IMR-90 (cell line): ENCODE results near the gene DENND1B. TPM values are rescaled to one million over a fixed set of nuclear protein-coding genes. Genes with fewer than 3 reads are reported as not detected.

Source experiments
- ATAC-seq: fragments of 200-7000 bp; cut with Tn5 transposase; 2 replicates; pipeline ENCODE4 v1.9.1; 2020; ENCODE audit warnings: low read depth, mild to moderate bottlenecking, moderate library complexity
- BruUV-seq: library from RNA; stranded (reverse); fragments of 400-500 nt; replicated peaks from 2 replicates; lab custom pipeline; 2021; lab: Mats Ljungman, UMichigan
- CTCF ChIA-PET: fragments of 300-600 bp; formaldehyde crosslinking; extraction: SDS; loops from one replicate; lab custom pipeline; 2021; ENCODE audit warnings: antibody characterized with exemption; lab: Yijun Ruan, JAX
- POLR2A ChIA-PET: fragments of 300-600 bp; sonication (Branson Sonifier 250); formaldehyde crosslinking; loops from one replicate; lab custom pipeline; 2022; ENCODE audit warnings: antibody characterized with exemption; ENCODE audit not compliant: unreplicated experiment; lab: Charles Lee
- DNase-seq: peaks from one replicate; pipeline ENCODE4 v3.0.0; 2013
- H2AFZ ChIP-seq: replicated peaks from 2 replicates; pipeline ENCODE3; 2013; ENCODE audit warnings: low read length, mild to moderate bottlenecking; ENCODE audit not compliant: poor library complexity
- H2AK5ac ChIP-seq: 2 replicates; pipeline ENCODE4 v1.6.1; 2013; ENCODE audit warnings: low read depth, low read length, inconsistent platforms
- H2AK9ac ChIP-seq: replicated peaks from 2 replicates; pipeline ENCODE3; 2013; ENCODE audit warnings: mild to moderate bottlenecking, low read depth, low read length, moderate library complexity; ENCODE audit not compliant: poor library complexity
- H2BK120ac ChIP-seq: 2 replicates; pipeline ENCODE4 v1.6.1; 2013; ENCODE audit warnings: low read depth, low read length, inconsistent platforms
- H2BK15ac ChIP-seq: 3 replicates; pipeline ENCODE4 v1.6.1; 2013; ENCODE audit warnings: low read depth, low read length, inconsistent platforms
- H2BK20ac ChIP-seq: 2 replicates; pipeline ENCODE4 v1.6.1; 2013; ENCODE audit warnings: low read depth, mild to moderate bottlenecking, inconsistent platforms, low read length, moderate library complexity
- H2BK5ac ChIP-seq: 2 replicates; pipeline ENCODE4 v1.6.1; 2013; ENCODE audit warnings: mild to moderate bottlenecking, low read depth, low read length, inconsistent platforms; ENCODE audit not compliant: poor library complexity, severe bottlenecking
- H3K14ac ChIP-seq: replicated peaks from 2 replicates; pipeline ENCODE4 v1.6.1; 2013; ENCODE audit warnings: low read depth, low read length, inconsistent platforms
- H3K18ac ChIP-seq: 2 replicates; pipeline ENCODE4 v1.6.1; 2013; ENCODE audit warnings: low read depth, low read length, control low read depth
- H3K23ac ChIP-seq: 2 replicates; pipeline ENCODE4 v1.6.1; 2013; ENCODE audit warnings: low read depth, low read length, inconsistent platforms
- H3K27ac ChIP-seq: 2 replicates; pipeline ENCODE4 v1.5.1; 2013; ENCODE audit warnings: mild to moderate bottlenecking, control low read depth, low read length; ENCODE audit not compliant: insufficient read depth
- H3K27me3 ChIP-seq: 2 replicates; pipeline ENCODE4 v1.6.1; 2013; ENCODE audit warnings: low read length; ENCODE audit not compliant: control insufficient read depth, insufficient read depth
- H3K36me3 ChIP-seq: 2 replicates; pipeline ENCODE4 v1.6.1; 2013; ENCODE audit warnings: low read length, mixed read lengths; ENCODE audit not compliant: control insufficient read depth, insufficient read depth
- H3K4ac ChIP-seq: 2 replicates; pipeline ENCODE4 v1.6.1; 2013; ENCODE audit warnings: low read depth, low read length, inconsistent platforms
- H3K4me1 ChIP-seq: 2 replicates; pipeline ENCODE4 v1.6.1; 2013; ENCODE audit warnings: low read length, mixed read lengths; ENCODE audit not compliant: control insufficient read depth, insufficient read depth
- H3K4me2 ChIP-seq: 2 replicates; pipeline ENCODE4 v1.6.1; 2013; ENCODE audit warnings: low read depth, mild to moderate bottlenecking, control low read depth, low read length, moderate library complexity
- H3K4me3 ChIP-seq: 2 replicates; pipeline ENCODE4 v1.5.1; 2013; ENCODE audit warnings: low read depth, mild to moderate bottlenecking, control low read depth, low read length, moderate library complexity; ENCODE audit not compliant: insufficient read depth
- H3K56ac ChIP-seq: 2 replicates; pipeline ENCODE4 v1.6.1; 2013; ENCODE audit warnings: low read length, inconsistent platforms; ENCODE audit not compliant: insufficient read depth; ENCODE audit errors: extremely low read depth
- H3K79me1 ChIP-seq, 2 experiments: 2 replicates each; pipeline ENCODE4 v1.6.1; 2013; ENCODE audit warnings: low read length in 2 of 2, inconsistent platforms in 1 of 2, low read depth in 1 of 2
- H3K9ac ChIP-seq: 2 replicates; pipeline ENCODE4 v1.6.1; 2013; ENCODE audit warnings: low read depth, low read length, control low read depth
- H3K9me1 ChIP-seq: 2 replicates; pipeline ENCODE4 v1.6.1; 2013; ENCODE audit warnings: low read length, inconsistent platforms; ENCODE audit not compliant: insufficient read depth
- H3K9me3 ChIP-seq: 2 replicates; pipeline ENCODE4 v1.6.1; 2013; ENCODE audit warnings: low read length; ENCODE audit not compliant: control insufficient read depth, insufficient read depth
- H4K20me1 ChIP-seq: 2 replicates; pipeline ENCODE4 v1.6.1; 2013; ENCODE audit warnings: low read length, inconsistent platforms; ENCODE audit not compliant: insufficient read depth
- H4K5ac ChIP-seq: 2 replicates; pipeline ENCODE4 v1.6.1; 2013; ENCODE audit warnings: mild to moderate bottlenecking, low read depth, low read length, control low read depth
- H4K8ac ChIP-seq, 2 experiments: 2 replicates each; pipeline ENCODE4 v1.6.1; 2013; ENCODE audit warnings: low read depth in 2 of 2, low read length in 2 of 2, control low read depth in 1 of 2, inconsistent platforms in 1 of 2
- H4K91ac ChIP-seq: 2 replicates; pipeline ENCODE4 v1.6.1; 2013; ENCODE audit warnings: low read depth, low read length, inconsistent platforms; ENCODE audit not compliant: insufficient read depth
- BHLHE40 ChIP-seq: fragments of 150-350 bp; IDR thresholded peaks from 2 replicates; pipeline ENCODE4 v1.6.1; 2016; ENCODE audit warnings: mild to moderate bottlenecking, low read depth, low read length
- CHD1 ChIP-seq: IDR thresholded peaks from 2 replicates; pipeline ENCODE4 v1.6.1; 2012; ENCODE audit warnings: low read depth, low read length, improper control_type of control experiment
- FOS ChIP-seq: fragments of 150-350 bp; IDR thresholded peaks from 2 replicates; pipeline ENCODE4 v1.6.1; 2016; ENCODE audit warnings: low read depth, low read length
- MAFK ChIP-seq: IDR thresholded peaks from 2 replicates; pipeline ENCODE4 v1.6.1; 2012; ENCODE audit warnings: low read depth, low read length, improper control_type of control experiment
- MAZ ChIP-seq: IDR thresholded peaks from 2 replicates; pipeline ENCODE4 v1.6.1; 2012; ENCODE audit warnings: low read depth, mild to moderate bottlenecking, low read length, improper control_type of control experiment, moderate library complexity, borderline replicate concordance
- MXI1 ChIP-seq: IDR thresholded peaks from 2 replicates; pipeline ENCODE4 v1.6.1; 2012; ENCODE audit warnings: low read depth, mild to moderate bottlenecking, low read length, moderate library complexity, borderline replicate concordance
- NFE2L2 ChIP-seq: fragments of 150-350 bp; IDR thresholded peaks from 2 replicates; pipeline ENCODE4 v1.6.1; 2016; ENCODE audit warnings: low read depth, mild to moderate bottlenecking, low read length
- RAD21 ChIP-seq: IDR thresholded peaks from 2 replicates; pipeline ENCODE4 v1.6.1; 2012; ENCODE audit warnings: low read length, improper control_type of control experiment
- RCOR1 ChIP-seq: IDR thresholded peaks from 2 replicates; pipeline ENCODE4 v1.6.1; 2012; ENCODE audit warnings: mild to moderate bottlenecking, low read length, improper control_type of control experiment; ENCODE audit not compliant: insufficient replicate concordance
- RFX5 ChIP-seq: IDR thresholded peaks from 2 replicates; pipeline ENCODE4 v1.8.0; 2012; ENCODE audit warnings: low read depth, mild to moderate bottlenecking, low read length, moderate library complexity
- SMC3 ChIP-seq: fragments of 150-350 bp; IDR thresholded peaks from 2 replicates; pipeline ENCODE4 v1.6.1; 2016; ENCODE audit warnings: low read depth, mild to moderate bottlenecking, antibody characterized with exemption, low read length, moderate library complexity
- WGBS, 2 experiments: methylation state at CpG; one replicate each; pipeline versions ENCODE4 v1.1.5 to v1.1.7; 2013; ENCODE audit warnings: missing lambda C conversion rate in 2 of 2; ENCODE audit not compliant: insufficient read length in 1 of 2; ENCODE audit errors: extremely low coverage in 2 of 2; 5-methylcytosine and 5-hydroxymethylcytosine counted together
- dilution Hi-C: fragments of 300-500 bp; cut with HindIII; formaldehyde crosslinking; loops from one replicate; pipeline ENCODE4 v1.14.3; 2018; ENCODE audit warnings: low sequenced_read_pairs; ENCODE audit not compliant: unreplicated experiment
- in situ Hi-C: fragments of 300-500 bp; cut with MboI; formaldehyde crosslinking; loops from 3 replicates; pipeline ENCODE4 v1.14.3; 2019; ENCODE audit warnings: low sequenced_read_pairs, inconsistent platforms, mixed read lengths
- intact Hi-C: fragments of 100-400 bp; cut with micrococcal nuclease; formaldehyde crosslinking; loops from 2 replicates; pipeline ENCODE4 v1.10.0; 2022
- polyA plus RNA-seq, 3 experiments: library from polyadenylated mRNA; depleted of rRNA; stranded (reverse); fragments of >200 nt; gene quantifications; 2 replicates each; pipeline ENCODE4 v1.2.3, GENCODE V29; 2012; ENCODE audit warnings: low replicate concordance in 1 of 3
- total RNA-seq: library from RNA; depleted of rRNA; stranded (reverse); fragments of >200 nt; gene quantifications from 2 replicates; pipeline ENCODE4 v1.2.3, GENCODE V29; 2012
- TF ChIP-seq, protein P1 (sequence below): conservative IDR thresholded peaks from 2 replicates; pipeline ENCODE4 v1.5.1; 2012; ENCODE audit warnings: mild to moderate bottlenecking, low read depth, low read length, improper control_type of control experiment
- TF ChIP-seq, protein P2 (sequence below): fragments of 150-350 bp; IDR thresholded peaks from 2 replicates; pipeline ENCODE4 v1.6.1; 2016; ENCODE audit warnings: low read depth, mild to moderate bottlenecking, low read length, moderate library complexity, borderline replicate concordance

DENND1B gene
- total and polyA plus RNA-seq, 2 of the 4 experiments (the other 2 are of a cell fraction) = 4.0 to 24.2 TPM

DNA sequence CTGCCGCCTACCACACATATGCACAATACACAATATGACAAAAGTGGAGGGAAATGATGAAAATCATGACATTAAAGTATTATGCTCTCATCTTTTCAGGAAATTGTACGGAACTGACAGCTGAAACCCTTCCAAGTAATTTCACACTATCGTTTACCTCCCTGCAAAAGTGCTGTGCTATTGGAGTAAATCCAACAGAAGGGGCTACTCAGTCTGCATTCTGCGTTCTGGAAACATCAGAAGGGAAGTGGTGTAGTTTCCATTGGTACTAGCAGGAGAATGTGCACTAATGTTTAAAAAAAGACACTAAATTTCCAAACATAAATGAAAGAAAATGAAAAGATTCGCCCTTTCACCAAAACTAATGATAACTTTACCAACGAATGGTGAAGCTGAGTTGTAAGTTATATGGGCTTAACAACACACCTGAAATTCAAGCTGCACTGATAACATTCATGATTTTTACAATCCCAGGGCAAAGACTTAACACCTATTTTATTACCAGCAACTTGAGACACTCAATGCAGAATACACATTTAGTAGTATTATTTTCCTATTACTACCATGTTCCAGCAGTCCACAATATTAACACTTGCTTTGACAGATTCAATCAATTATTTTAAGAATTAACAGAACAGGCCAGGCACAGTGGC, 3.2 kb downstream of the DENND1B start (continued):
- TF ChIP-seq NFE2L2 = no peak

DNA sequence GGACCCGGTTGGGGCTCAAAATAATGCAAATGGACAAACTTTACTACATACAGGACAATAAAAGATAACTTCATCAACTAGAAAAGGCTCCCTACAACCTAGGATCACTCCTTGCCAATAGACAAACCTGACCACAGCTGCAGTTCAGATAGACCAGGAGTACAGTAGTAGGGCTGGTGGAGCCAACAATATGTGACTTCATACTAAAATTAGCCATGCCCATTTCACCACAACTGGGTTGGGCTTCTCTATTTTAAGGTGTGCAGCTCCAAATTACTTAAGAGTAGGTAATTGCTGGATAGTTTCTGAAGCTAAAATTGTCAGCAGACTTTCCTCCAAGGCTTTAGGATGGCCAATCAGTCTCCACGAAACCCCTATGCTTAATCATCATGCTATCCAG, 3.9 kb downstream of the DENND1B start:
- no peak overlapping the region for H3K18ac ChIP-seq
- POLR2A ChIA-PET = no interaction called here
- no peak overlapping the region for H3K27ac ChIP-seq
- H3K4me3 ChIP-seq = no peak overlapping the region
- H3K9ac ChIP-seq = no peak overlapping the region
- H4K20me1 ChIP-seq = no peaks in the 10 kb centered on the region
- H2AFZ ChIP-seq = no peak overlapping the region
- H3K14ac ChIP-seq = no peak overlapping the region
- H3K36me3 ChIP-seq = peaks cover 1% of the 10 kb centered on the region; the same call in 1 of the 2 replicates
- no peak overlapping the region for H2AK9ac ChIP-seq
- H3K4me1 ChIP-seq = peaks cover 7% of the 10 kb centered on the region
- no peak overlapping the region for H3K4ac ChIP-seq
- no peak overlapping the region for H3K4me2 ChIP-seq
- H3K9me1 ChIP-seq = peaks cover 11% of the 10 kb centered on the region
- DNase-seq (no peak), ATAC-seq (no peak)
- no peak overlapping the region for H4K91ac ChIP-seq
- no peak overlapping the region for H2BK20ac ChIP-seq
- no peak overlapping the region for H2BK120ac ChIP-seq
- in situ Hi-C loops (no loop called here), intact Hi-C loops (loop anchor here (5.0 kb wide), 1 partner anchor 154 kb away; no protein-coding TSS in a partner anchor), dilution Hi-C loops (no loop called here)
- H2BK5ac ChIP-seq = no peak overlapping the region
- no CpG with 5 or more reads among the region's 2 CpGs for WGBS, 2 experiments
- H3K23ac ChIP-seq = no peak overlapping the region
- CTCF ChIA-PET = interaction anchor here (0.6 kb wide), 1 partner anchor 12 kb away, joined by 5 read pairs; no protein-coding TSS in a partner anchor
- no peak overlapping the region for H3K56ac ChIP-seq
- no TSS peak for BruUV-seq
- H4K8ac ChIP-seq = no peak overlapping the region
- no peak overlapping the region for H2AK5ac ChIP-seq
- peaks cover 21 to 38% of the 10 kb centered on the region in 2 experiments for H3K79me1 ChIP-seq
- H3K27me3 ChIP-seq = no peaks in the 10 kb centered on the region
- no peak overlapping the region for H4K5ac ChIP-seq
- no peaks in the 10 kb centered on the region for H3K9me3 ChIP-seq
- no peak overlapping the region for H2BK15ac ChIP-seq
- TF ChIP-seq SMC3 (no peak), FOS (no peak), RCOR1 (no peak), RAD21 (no peak), BHLHE40 (no peak), CHD1 (no peak), MXI1 (no peak), MAZ (no peak), NFE2L2 (no peak), RFX5 (no peak), MAFK (no peak)
- TF ChIP-seq, protein P1, sequence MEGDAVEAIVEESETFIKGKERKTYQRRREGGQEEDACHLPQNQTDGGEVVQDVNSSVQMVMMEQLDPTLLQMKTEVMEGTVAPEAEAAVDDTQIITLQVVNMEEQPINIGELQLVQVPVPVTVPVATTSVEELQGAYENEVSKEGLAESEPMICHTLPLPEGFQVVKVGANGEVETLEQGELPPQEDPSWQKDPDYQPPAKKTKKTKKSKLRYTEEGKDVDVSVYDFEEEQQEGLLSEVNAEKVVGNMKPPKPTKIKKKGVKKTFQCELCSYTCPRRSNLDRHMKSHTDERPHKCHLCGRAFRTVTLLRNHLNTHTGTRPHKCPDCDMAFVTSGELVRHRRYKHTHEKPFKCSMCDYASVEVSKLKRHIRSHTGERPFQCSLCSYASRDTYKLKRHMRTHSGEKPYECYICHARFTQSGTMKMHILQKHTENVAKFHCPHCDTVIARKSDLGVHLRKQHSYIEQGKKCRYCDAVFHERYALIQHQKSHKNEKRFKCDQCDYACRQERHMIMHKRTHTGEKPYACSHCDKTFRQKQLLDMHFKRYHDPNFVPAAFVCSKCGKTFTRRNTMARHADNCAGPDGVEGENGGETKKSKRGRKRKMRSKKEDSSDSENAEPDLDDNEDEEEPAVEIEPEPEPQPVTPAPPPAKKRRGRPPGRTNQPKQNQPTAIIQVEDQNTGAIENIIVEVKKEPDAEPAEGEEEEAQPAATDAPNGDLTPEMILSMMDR = no peak
- TF ChIP-seq, protein P2, sequence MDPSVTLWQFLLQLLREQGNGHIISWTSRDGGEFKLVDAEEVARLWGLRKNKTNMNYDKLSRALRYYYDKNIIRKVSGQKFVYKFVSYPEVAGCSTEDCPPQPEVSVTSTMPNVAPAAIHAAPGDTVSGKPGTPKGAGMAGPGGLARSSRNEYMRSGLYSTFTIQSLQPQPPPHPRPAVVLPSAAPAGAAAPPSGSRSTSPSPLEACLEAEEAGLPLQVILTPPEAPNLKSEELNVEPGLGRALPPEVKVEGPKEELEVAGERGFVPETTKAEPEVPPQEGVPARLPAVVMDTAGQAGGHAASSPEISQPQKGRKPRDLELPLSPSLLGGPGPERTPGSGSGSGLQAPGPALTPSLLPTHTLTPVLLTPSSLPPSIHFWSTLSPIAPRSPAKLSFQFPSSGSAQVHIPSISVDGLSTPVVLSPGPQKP = no peak
